Fibroblast of lung (primary cell): ENCODE data around the gene DOCK8. TPM values are rescaled to one million over a fixed set of nuclear protein-coding genes. Genes with fewer than 3 reads are reported as not detected.

Experiments
- DNase-seq, 2 donors: peaks; one replicate each; pipeline versions ENCODE4 v3.0.0 to v3.0.0-alpha.2; 2010; ENCODE audit warnings: low read depth in 2 of 2
- H2AFZ ChIP-seq: 2 replicates; pipeline ENCODE4 v1.5.1; 2012; ENCODE audit warnings: low read length, control low read depth, inconsistent platforms
- H3K27ac ChIP-seq: 2 replicates; pipeline ENCODE4 v1.5.1; 2011; ENCODE audit warnings: low read length, control low read depth; ENCODE audit not compliant: insufficient read depth
- H3K27me3 ChIP-seq: 2 replicates; pipeline ENCODE4 v1.5.1; 2011; ENCODE audit warnings: mild to moderate bottlenecking, low read length; ENCODE audit not compliant: control insufficient read depth, insufficient read depth
- H3K36me3 ChIP-seq: 2 replicates; pipeline ENCODE4 v1.5.1; 2011; ENCODE audit warnings: low read length; ENCODE audit not compliant: control insufficient read depth, insufficient read depth
- H3K4me1 ChIP-seq: 2 replicates; pipeline ENCODE4 v1.5.1; 2011; ENCODE audit warnings: low read length; ENCODE audit not compliant: control insufficient read depth, insufficient read depth; ENCODE audit errors: extremely low read depth
- H3K4me2 ChIP-seq: 2 replicates; pipeline ENCODE4 v1.5.1; 2011; ENCODE audit warnings: low read length, control low read depth; ENCODE audit not compliant: insufficient read depth; ENCODE audit errors: extremely low read depth
- H3K4me3 ChIP-seq, 4 experiments: fragments of 200-600 bp in 1 of 4; sonication (generic) in 1 of 4; replicated peaks in 1 of 4; 2 replicates each; pipeline ENCODE4 v1.5.1; 2011 to 2016; ENCODE audit warnings: low read length in 4 of 4, low read depth in 3 of 4, mild to moderate bottlenecking in 3 of 4, control low read depth in 2 of 4, inconsistent platforms in 1 of 4, mixed read lengths in 1 of 4; ENCODE audit not compliant: insufficient read depth in 1 of 4; ENCODE audit errors: control extremely low read depth in 1 of 4
- H3K79me2 ChIP-seq: 2 replicates; pipeline ENCODE4 v1.5.1; 2012; ENCODE audit warnings: mild to moderate bottlenecking, low read length, inconsistent platforms; ENCODE audit not compliant: control insufficient read depth, insufficient read depth
- H3K9ac ChIP-seq: 2 replicates; pipeline ENCODE4 v1.5.1; 2011; ENCODE audit warnings: mild to moderate bottlenecking, low read length, control low read depth; ENCODE audit not compliant: insufficient read depth
- H3K9me3 ChIP-seq: 2 replicates; pipeline ENCODE4 v1.5.1; 2012; ENCODE audit warnings: low read depth, low read length; ENCODE audit not compliant: control insufficient read depth, insufficient read depth
- H4K20me1 ChIP-seq: 2 replicates; pipeline ENCODE4 v1.5.1; 2011; ENCODE audit warnings: low read length; ENCODE audit not compliant: control insufficient read depth, insufficient read depth; ENCODE audit errors: extremely low read depth
- EZH2 ChIP-seq: IDR thresholded peaks from 2 replicates; pipeline ENCODE4 v1.5.1; 2012; ENCODE audit warnings: low read length, control low read depth, mild to moderate bottlenecking; ENCODE audit errors: missing control alignments
- polyA plus RNA-seq, 2 donors: library from polyadenylated mRNA; depleted of rRNA in 1 of 2; stranded (reverse) in 1 of 2; unstranded in 1 of 2; fragments of >200 nt; gene quantifications; 2 replicates each; pipeline ENCODE4 v1.2.1, GENCODE V29; 2011 to 2012; ENCODE audit warnings: missing spikeins in 1 of 2
- total RNA-seq: library from RNA; depleted of rRNA; stranded (reverse); fragments of >200 nt; gene quantifications from 2 replicates; pipeline ENCODE4 v1.2.1, GENCODE V29; 2014
- TF ChIP-seq, protein P1 (sequence below), 2 donors: IDR thresholded peaks in 1 of 2; conservative IDR thresholded peaks in 1 of 2; 1 replicate in 1 of 2; 2 replicates in 1 of 2; pipeline ENCODE4 v1.5.1; 2011 to 2012; ENCODE audit warnings: low read length in 2 of 2, control low read depth in 1 of 2, inconsistent platforms in 1 of 2, low read depth in 1 of 2, mild to moderate bottlenecking in 1 of 2

Gene DOCK8
- total and polyA plus RNA-seq, 2 donors (not counting 1 experiment from before 2014, with no cell fraction given): under 0.01 TPM; not detected in 1

DNA sequence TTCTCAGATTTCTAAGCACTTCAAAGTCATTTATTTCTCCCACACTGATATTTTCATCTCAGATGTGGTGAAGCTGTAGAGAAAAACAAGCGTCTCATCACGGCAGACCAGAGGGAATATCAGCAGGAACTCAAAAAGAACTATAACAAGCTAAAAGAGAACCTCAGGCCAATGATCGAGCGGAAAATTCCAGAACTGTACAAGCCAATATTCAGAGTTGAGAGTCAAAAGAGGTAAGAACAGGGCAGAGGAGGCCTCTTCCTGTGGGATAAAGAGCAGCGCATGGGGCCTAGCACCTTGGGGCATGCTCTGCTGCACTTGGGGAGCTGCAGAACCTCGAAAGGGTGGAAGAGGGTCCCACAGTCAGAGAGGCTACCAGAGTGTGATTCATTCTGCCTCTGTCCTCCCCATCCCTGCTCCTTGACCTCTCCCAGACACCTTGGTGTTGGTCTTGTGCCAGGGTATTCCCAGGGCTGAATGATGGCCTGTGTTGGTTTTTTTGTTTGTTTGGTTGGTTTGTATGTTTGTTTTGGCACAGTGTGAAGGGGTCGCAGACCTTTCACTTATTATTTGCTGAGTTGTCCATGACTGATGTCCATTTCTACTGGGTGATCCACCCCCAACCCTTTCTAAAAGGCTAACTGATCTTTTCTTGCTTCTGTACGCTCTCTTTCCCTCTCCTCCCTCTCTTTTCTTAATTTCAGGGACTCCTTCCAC, 248.9 kb downstream of the DOCK8 start:
- no peak for DNase-seq
- no peak overlapping the region for H3K9ac ChIP-seq
- no peak overlapping the region for H3K27ac ChIP-seq
- H3K4me3 ChIP-seq: no peak overlapping the region
- no peaks in the 10 kb centered on the region for H4K20me1 ChIP-seq
- H3K4me2 ChIP-seq: no peak overlapping the region
- no peaks in the 10 kb centered on the region for H3K27me3 ChIP-seq
- no peaks in the 10 kb centered on the region for H3K4me1 ChIP-seq
- H2AFZ ChIP-seq: no peak overlapping the region
- H3K9me3 ChIP-seq: no peaks in the 10 kb centered on the region
- H3K36me3 ChIP-seq: no peaks in the 10 kb centered on the region
- H3K79me2 ChIP-seq: no peaks in the 10 kb centered on the region
- TF ChIP-seq EZH2: no peak
- TF ChIP-seq, protein P1, sequence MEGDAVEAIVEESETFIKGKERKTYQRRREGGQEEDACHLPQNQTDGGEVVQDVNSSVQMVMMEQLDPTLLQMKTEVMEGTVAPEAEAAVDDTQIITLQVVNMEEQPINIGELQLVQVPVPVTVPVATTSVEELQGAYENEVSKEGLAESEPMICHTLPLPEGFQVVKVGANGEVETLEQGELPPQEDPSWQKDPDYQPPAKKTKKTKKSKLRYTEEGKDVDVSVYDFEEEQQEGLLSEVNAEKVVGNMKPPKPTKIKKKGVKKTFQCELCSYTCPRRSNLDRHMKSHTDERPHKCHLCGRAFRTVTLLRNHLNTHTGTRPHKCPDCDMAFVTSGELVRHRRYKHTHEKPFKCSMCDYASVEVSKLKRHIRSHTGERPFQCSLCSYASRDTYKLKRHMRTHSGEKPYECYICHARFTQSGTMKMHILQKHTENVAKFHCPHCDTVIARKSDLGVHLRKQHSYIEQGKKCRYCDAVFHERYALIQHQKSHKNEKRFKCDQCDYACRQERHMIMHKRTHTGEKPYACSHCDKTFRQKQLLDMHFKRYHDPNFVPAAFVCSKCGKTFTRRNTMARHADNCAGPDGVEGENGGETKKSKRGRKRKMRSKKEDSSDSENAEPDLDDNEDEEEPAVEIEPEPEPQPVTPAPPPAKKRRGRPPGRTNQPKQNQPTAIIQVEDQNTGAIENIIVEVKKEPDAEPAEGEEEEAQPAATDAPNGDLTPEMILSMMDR (conservative IDR thresholded peaks at IDR 0.05 in 1 of 2, IDR thresholded peaks at IDR 0.05 in 1 of 2; ENCODE audit: low read depth in 1 of 2, low read length in 2 of 2): no peak

DNA sequence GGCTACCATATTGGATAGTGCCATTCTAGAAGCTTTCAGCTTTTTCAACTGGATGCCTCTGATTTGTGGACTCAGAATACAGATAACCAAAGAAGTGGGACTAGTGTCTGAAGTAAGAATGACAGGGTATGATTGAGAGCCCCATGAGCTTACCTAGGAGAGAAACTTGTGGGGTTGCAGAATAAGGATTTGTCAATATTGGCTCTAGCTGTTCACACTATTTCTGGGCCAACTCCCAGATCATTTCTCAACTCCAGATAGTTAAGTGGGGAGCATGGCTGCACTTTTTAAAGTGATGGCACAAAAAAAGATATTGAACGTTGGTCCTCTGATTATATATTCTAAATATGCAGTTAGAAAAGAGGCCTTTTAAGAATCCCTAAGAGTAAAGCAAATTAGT, 252.1 kb downstream of the DOCK8 start:
- H3K36me3 ChIP-seq: no peaks in the 10 kb centered on the region
- H3K27me3 ChIP-seq: no peaks in the 10 kb centered on the region
- no peak overlapping the region for H3K9ac ChIP-seq
- TF ChIP-seq, protein P1 (conservative IDR thresholded peaks at IDR 0.05 in 1 of 2, IDR thresholded peaks at IDR 0.05 in 1 of 2; ENCODE audit: low read depth in 1 of 2, low read length in 2 of 2): no peak
- TF ChIP-seq EZH2: no peak
- no peak overlapping the region for H3K4me3 ChIP-seq
- no peak for DNase-seq
- H4K20me1 ChIP-seq: no peaks in the 10 kb centered on the region
- H3K79me2 ChIP-seq: no peaks in the 10 kb centered on the region
- H3K9me3 ChIP-seq: no peaks in the 10 kb centered on the region
- no peak overlapping the region for H3K4me2 ChIP-seq
- H3K4me1 ChIP-seq: peaks cover 5% of the 10 kb centered on the region
- no peak overlapping the region for H3K27ac ChIP-seq
- no peak overlapping the region for H2AFZ ChIP-seq

DNA sequence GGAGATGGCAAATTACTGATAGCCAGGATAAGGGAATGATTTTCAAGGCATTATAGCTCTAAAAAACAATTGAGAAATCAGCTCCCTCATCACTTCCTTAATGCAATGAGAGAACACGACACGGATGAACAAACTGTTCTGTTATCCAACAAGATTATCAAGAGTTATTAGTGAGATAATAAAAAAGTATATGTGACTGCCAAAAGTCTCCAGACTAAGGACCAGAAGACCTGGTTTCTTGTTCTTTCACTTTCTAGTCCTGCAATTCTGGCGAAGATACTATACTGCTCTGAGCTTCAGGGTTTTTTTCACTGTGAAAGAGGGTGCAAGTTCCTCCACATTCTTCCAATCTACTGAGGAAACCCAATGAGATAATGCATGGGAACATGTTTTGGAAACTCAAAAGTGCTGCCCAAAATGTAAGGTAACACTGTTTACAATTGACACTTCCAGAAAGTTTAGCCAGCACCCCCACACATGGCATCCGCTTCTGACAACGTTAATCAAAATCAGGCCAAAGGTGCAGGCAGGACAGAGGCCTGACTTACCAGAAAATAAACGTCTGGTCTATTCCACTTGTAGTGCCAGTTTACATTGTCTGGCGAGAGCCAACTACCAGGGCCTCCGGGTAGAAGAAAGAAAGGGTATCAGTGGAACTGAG, 254.2 kb downstream of the DOCK8 start:
- peak overlapping the region in 1 of 4 experiments; percentile 22 for H3K4me3 ChIP-seq
- no peak for DNase-seq

More for the DNA sequence above, 254.2 kb downstream of the DOCK8 start:
- Histone ChIP-seq H3K27me3 (no peaks in the 10 kb centered on the region), H3K4me1 (peaks cover 5% of the 10 kb centered on the region), H3K9me3 (no peaks in the 10 kb centered on the region), H3K27ac (no peak overlapping the region), H2AFZ (no peak overlapping the region), H4K20me1 (no peaks in the 10 kb centered on the region), H3K36me3 (no peaks in the 10 kb centered on the region), H3K9ac (no peak overlapping the region), H3K4me2 (no peak overlapping the region), H3K79me2 (no peaks in the 10 kb centered on the region)
- no peak for TF ChIP-seq EZH2
- TF ChIP-seq, protein P1 (conservative IDR thresholded peaks at IDR 0.05 in 1 of 2, IDR thresholded peaks at IDR 0.05 in 1 of 2; ENCODE audit: low read depth in 1 of 2, low read length in 2 of 2): no peak
